Chondrocyte (in vitro differentiated cells): ENCODE results near the gene TMED1. TPM values are rescaled to one million over a fixed set of nuclear protein-coding genes. Genes with fewer than 3 reads are reported as not detected.
A peak's percentile ranks its signal among the peaks of the same experiment; 100 is the strongest.

Source experiments
- DNase-seq: peaks from one replicate; pipeline ENCODE4 v3.0.0; 2021; ENCODE audit warnings: mixed read lengths, low spot score
- H3K27ac Mint-ChIP-seq: one replicate; pipeline ENCODE4 v1.8.0; 2021; ENCODE audit warnings: mild to moderate bottlenecking, moderate library complexity, mixed read lengths; ENCODE audit not compliant: unreplicated experiment
- H3K27me3 Mint-ChIP-seq: 2 replicates; pipeline ENCODE4 v1.8.0; 2021; ENCODE audit warnings: low read depth, mixed read lengths
- H3K36me3 Mint-ChIP-seq: 2 replicates; pipeline ENCODE4 v1.8.0; 2021; ENCODE audit warnings: low read depth, mixed read lengths
- H3K4me1 Mint-ChIP-seq: 2 replicates; pipeline ENCODE4 v1.8.0; 2021; ENCODE audit warnings: low read depth, mild to moderate bottlenecking, mixed read lengths
- H3K4me3 Mint-ChIP-seq: one replicate; pipeline ENCODE4 v1.8.0; 2021; ENCODE audit warnings: mild to moderate bottlenecking, moderate library complexity, mixed read lengths; ENCODE audit not compliant: unreplicated experiment
- H3K9me3 Mint-ChIP-seq: 2 replicates; pipeline ENCODE4 v1.8.0; 2021; ENCODE audit warnings: low read depth, mixed read lengths
- total RNA-seq: library from RNA; stranded (reverse); gene quantifications from 3 replicates; pipeline ENCODE4 v1.2.1, GENCODE V29; 2021
- TF ChIP-seq, protein P1 (sequence below): fragments of 200-600 bp; sonication (generic); IDR thresholded peaks from 2 replicates; pipeline ENCODE4 v1.5.0; 2021; ENCODE audit warnings: antibody characterized with exemption, mild to moderate bottlenecking, moderate library complexity

TMED1 gene
- total RNA-seq, 1 donor from 2014 or later: 29.1 TPM

DNA sequence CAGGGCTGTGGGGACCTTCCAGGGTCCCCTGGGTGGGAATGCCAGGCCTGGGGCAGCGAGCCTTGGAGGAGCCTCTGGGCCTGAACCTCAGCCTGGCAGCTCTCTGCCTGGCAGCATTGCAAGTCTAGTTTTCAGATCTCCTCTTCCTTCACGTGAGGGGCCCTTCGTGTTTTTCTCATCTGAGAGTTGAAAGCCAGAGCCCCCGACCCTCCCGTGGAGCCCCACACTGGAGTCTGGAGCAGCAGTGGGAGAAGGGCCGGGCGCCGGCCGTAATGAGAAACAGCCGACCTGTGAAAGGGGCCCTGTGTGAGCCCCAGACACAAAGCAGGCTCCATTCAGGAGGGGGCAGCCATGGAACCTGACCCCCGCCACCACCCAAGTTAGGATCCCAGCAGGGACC, 19.3 kb downstream of the TMED1 start:
- no peaks in the 10 kb centered on the region for H3K27me3 Mint-ChIP-seq
- peak overlapping the region; percentile 82 for H3K4me3 Mint-ChIP-seq
- peaks cover 21% of the 10 kb centered on the region for H3K36me3 Mint-ChIP-seq
- no peak for DNase-seq
- no peaks in the 10 kb centered on the region for H3K9me3 Mint-ChIP-seq
- peak overlapping the region; percentile 100 for H3K27ac Mint-ChIP-seq
- peaks cover 43% of the 10 kb centered on the region for H3K4me1 Mint-ChIP-seq
- TF ChIP-seq, protein P1, sequence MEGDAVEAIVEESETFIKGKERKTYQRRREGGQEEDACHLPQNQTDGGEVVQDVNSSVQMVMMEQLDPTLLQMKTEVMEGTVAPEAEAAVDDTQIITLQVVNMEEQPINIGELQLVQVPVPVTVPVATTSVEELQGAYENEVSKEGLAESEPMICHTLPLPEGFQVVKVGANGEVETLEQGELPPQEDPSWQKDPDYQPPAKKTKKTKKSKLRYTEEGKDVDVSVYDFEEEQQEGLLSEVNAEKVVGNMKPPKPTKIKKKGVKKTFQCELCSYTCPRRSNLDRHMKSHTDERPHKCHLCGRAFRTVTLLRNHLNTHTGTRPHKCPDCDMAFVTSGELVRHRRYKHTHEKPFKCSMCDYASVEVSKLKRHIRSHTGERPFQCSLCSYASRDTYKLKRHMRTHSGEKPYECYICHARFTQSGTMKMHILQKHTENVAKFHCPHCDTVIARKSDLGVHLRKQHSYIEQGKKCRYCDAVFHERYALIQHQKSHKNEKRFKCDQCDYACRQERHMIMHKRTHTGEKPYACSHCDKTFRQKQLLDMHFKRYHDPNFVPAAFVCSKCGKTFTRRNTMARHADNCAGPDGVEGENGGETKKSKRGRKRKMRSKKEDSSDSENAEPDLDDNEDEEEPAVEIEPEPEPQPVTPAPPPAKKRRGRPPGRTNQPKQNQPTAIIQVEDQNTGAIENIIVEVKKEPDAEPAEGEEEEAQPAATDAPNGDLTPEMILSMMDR: no peak

DNA sequence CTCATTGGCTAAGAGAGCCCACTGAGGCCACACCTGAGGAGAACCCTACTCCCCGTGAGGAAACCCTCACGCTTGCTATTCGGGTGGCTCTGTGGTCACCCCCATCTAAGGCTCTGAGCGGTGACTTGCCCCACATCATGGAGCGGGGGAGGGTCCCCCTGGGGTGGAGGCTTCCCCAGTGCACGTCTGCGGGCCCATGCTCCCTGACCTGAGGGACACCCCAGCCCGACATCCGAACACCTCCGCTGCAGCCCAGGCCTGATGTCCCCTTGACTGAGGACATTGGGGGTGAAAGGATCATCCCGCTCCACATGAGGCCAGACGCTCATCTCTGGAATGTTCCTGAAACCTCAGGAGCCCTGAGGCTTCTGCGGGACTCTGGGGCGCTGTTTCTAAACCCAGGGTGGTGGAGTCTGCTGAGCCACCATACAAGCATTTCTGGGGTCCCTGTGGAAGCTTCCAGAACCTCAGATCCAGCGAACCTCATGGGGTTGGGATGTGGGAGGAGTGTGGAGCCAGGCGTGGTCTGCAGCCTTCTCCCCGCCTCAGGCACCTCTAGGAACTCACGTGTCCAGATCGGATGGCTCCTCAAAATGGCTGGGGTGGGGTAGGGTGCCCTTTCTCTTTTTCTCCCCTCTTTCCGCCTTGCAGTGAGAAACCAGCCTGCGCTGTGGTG, 19.9 kb downstream of the TMED1 start:
- H3K27ac Mint-ChIP-seq: peak overlapping the region; percentile 100
- H3K4me1 Mint-ChIP-seq: peaks cover 43% of the 10 kb centered on the region
- no peaks in the 10 kb centered on the region for H3K27me3 Mint-ChIP-seq
- TF ChIP-seq, protein P1: no peak
- H3K9me3 Mint-ChIP-seq: no peaks in the 10 kb centered on the region
- DNase-seq: no peak
- H3K4me3 Mint-ChIP-seq: peak overlapping the region; percentile 82
- H3K36me3 Mint-ChIP-seq: peaks cover 20% of the 10 kb centered on the region

DNA sequence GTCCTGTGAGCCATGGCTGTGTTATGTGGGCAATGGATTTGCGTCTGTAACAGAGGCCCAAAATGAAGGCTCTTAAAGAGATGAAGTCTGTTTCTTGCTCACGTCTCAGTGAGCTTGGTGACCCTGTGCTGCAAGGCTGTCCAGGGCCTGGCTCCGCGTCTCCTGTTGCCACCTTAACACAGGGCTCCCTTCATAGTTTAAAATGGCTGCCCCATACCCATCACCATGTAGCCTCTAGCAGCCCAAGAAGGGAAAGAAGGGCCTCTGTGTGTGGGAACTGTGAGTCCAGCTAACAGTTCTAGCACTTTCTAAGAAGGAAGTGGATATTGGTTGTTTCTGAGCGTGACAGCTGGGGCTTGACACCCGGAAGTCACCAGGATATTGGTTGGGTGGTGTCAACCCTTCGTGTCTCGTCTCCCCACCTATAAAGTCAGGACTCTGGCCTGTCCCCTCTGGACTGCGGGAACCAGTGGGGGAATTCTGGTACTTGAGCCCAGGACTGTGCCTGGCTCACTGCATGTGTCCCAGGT, 20.9 kb downstream of the TMED1 start:
- DNase-seq: no peak
- peaks cover 43% of the 10 kb centered on the region for H3K4me1 Mint-ChIP-seq
- no peak overlapping the region for H3K27ac Mint-ChIP-seq
- no peaks in the 10 kb centered on the region for H3K27me3 Mint-ChIP-seq
- TF ChIP-seq, protein P1: no peak
- no peaks in the 10 kb centered on the region for H3K9me3 Mint-ChIP-seq
- H3K4me3 Mint-ChIP-seq: no peak overlapping the region
- H3K36me3 Mint-ChIP-seq: peaks cover 14% of the 10 kb centered on the region

- Mint-ChIP-seq H3K27ac (peak overlapping the region; percentile 94), H3K27me3 (no peaks in the 10 kb centered on the region), H3K9me3 (peaks cover 3% of the 10 kb centered on the region), H3K4me3 (no peak overlapping the region), H3K4me1 (peaks cover 48% of the 10 kb centered on the region), H3K36me3 (peaks cover 24% of the 10 kb centered on the region)
- no peak for DNase-seq
- TF ChIP-seq, protein P1: no peak
Observed at GRCh38 chr19:10812902-10813404, 23.1 kb downstream of the TMED1 start.

- peaks cover 41% of the 10 kb centered on the region for H3K4me1 Mint-ChIP-seq
- peaks cover 24% of the 10 kb centered on the region for H3K36me3 Mint-ChIP-seq
- H3K9me3 Mint-ChIP-seq: peaks cover 3% of the 10 kb centered on the region
- H3K4me3 Mint-ChIP-seq: no peak overlapping the region
- TF ChIP-seq, protein P1: no peak
- no peak for DNase-seq
- H3K27ac Mint-ChIP-seq: no peak overlapping the region
- H3K27me3 Mint-ChIP-seq: no peaks in the 10 kb centered on the region
Observed at GRCh38 chr19:10812196-10812595, 23.8 kb downstream of the TMED1 start.
